HG03159 (cell line): Measurements from ENCODE around the gene HIPK2.

Experiments used
- ATAC-seq: cut with Tn5 transposase; IDR thresholded peaks from one replicate; pipeline ENCODE4 v1.9.1; 2021; ENCODE audit warnings: mild to moderate bottlenecking, moderate library complexity; ENCODE audit not compliant: unreplicated experiment

HIPK2 gene

DNA sequence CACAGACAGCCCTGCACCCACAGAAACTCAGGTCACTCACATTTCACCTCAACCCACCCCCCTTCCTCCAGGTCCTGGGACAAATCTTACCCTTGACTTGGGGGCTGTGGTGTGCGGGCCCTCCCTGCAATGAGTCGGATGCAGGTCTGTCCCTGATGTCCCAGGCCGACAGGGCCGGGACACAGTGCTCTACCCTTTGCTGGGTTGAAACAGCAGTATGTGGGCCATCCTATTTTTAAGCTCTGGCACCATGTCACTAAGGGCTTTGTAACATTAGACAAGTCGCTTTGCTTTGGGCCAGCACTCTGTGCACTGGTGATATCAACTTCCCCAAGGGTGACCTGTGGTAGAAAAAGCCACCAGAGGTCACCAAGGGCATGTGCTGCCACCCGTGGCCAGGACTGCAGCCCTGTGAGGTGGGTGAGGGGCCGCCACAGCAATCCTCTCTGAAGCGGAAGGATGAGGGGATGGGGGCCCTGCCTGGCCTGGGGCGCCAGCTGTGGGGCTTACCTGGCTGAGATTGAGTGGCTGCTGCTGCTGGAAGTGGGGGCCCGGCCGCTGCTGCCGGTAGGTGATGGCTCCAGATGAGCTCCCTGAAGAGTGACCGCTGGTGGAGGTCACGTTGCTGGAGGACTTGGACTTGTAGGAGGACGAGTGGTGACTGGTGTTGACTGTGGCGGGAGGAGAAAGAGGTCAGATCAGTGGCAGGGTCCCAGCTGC is 203.0 kb downstream of the HIPK2 start:
- ATAC-seq, result no peak

DNA sequence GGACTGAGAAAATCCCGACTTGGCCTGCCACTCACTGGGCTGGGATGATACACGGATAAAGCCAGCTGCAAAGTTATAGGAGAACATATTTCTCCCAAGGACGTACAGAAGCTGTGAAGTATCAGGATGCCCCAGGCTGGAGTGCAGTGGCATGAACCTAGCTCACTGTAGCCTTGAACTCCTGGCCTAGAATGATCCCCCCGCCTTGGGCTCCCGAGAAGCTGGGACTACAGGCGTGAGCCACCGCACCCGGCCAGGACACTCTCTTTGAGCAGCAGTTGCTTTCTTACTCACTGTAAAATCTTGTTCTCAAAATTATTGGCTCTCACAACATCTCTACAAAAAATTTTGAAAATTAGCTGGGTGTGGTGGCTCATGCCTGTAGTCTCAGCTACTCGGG is 203.9 kb downstream of the HIPK2 start:
- no peak for ATAC-seq

DNA sequence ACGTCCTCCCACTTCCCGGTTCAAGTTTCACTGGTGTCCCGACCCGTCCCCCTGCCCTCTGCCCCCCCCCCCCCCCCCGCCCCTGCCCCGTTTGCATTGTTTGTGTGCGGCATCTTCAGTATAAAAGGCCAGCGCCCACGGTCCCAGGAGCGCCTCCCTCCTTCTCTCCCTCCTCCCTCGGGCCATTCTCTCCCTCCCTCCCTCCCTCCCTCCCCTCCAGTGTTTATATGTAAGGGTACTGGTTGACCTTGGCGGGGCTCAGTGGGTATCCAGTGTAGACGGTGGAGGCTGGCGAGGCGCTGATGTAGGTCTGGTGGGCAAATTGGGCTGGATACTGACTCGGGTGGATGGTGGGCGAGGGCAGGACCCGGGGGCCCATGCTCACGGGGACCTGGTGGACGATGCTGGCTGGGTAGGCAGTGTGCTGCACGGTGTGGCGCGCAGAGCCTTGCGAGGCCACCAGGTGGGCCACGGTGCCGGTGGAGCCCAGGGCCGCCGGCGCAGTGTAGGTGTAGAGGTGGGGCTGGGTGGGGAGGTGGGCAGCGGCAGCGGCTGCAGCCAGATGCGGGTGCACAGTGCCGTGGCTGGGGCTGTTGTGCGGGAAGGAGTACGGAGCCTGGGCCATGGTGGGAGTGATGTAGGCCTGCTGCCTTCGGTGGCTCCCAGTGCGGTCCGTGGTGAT is 205.0 kb downstream of the HIPK2 start:
- ATAC-seq, result no peak

- ATAC-seq, result no peak
These were observed 205.7 kb downstream of the HIPK2 start for GRCh38 chr7:139572071-139572470.

GRCh38 chr7:139571651-139572050 is 206.1 kb downstream of the HIPK2 start:
- ATAC-seq, result no peak

DNA sequence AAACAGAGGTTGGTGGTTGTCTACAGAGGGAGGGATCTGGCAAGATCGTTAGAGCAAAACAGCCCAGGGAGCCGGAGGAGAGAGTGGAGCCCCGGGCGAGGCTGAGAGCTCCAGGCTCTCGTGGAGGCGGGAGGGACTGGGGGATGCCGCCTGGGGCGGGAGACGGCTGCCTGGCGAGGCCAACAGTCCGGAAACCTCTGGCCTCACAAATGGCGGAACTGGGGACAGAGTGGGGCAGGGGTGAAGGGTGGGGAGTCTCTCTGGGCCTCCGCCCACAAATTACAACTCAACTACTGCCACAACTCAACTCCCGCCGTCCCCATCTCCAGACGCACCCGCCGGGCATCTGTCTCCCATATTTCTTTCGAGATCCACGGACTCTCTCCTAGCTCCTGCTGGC is 206.6 kb downstream of the HIPK2 start:
- ATAC-seq, result no peak

GRCh38 chr7:139570626-139571025 is 207.2 kb downstream of the HIPK2 start:
- no peak for ATAC-seq

- no peak for ATAC-seq
These were observed 207.7 kb downstream of the HIPK2 start for GRCh38 chr7:139570119-139570518.

GRCh38 chr7:139568813-139569490 is 208.8 kb downstream of the HIPK2 start:
- no peak for ATAC-seq

- ATAC-seq, result no peak
These were observed 209.5 kb downstream of the HIPK2 start for GRCh38 chr7:139568346-139568675.

DNA sequence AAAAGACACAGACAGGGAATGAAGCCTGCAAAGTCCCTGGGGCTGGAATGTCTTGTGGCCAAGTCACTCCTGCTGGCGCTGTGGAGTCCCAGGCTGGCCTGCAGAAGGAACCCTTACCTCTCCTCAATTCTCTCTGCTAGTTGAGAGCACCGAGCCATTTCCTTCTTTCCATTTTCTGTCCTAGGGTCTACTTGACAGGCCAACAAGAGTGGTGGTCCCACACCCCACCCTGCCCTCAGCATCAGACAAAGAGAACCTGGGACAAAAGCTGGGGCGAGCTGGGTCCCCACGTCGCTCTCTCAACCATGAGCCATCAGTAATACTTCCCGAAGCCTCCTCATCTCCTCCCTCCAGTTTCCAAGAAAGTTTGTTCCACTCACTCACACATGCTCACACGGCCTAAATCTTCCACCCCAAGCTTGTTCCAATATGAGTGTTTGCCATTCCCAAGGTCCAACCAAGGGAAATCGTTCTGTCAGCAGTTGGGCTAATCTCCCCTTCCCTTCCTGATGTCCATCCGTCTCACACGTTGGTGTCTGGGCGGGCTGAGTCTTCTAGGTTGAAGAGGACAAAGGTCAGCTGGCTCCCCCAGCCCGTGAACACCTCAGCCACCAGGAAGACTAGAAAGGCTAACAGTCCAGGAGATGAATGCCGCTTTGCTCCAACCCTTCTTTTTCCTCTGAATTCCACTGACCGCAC is 210.0 kb downstream of the HIPK2 start:
- ATAC-seq, result no peak

DNA sequence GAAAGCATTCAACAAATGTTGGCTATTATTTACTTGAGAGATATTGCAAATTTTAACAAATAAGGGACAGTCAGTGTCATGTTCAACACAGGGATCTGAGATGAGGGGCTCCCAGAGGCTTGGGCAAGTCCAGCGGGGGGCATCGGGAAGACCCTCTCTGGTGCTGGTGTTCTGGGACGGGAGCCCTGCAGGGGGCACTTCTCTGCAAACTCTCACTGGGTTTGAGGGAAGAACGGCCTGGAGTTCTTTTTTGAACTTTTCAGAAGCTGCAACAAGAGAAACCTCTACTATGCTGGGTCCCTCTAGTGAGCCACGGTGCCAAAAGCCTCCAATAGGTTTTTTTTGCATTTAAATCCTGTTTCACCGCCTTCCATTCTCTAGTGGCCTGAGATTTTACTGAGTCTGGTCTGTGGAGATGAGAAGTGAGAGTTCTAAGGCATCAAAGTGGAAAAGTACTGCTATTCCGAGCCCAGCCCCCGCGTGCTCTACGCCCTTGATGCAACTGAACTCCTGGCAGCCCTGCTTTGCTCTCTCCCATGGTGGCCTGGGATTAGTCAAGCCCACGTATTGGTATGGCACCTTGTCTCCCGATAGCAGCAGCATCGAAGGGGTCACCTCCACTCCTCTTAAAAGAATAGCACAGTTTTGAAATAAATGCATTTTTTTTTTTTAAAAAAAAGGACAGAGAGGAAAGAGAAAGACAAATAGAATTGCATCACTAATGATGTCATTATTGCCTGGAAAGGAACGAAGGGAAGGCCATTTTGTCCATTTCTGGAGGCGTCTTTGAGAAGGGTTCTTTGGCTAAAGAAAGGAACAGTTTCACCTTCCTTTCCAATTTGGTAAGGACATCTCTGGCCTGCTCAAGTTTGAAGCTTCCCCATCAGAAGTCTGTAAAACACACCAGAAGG is 210.8 kb downstream of the HIPK2 start:
- ATAC-seq, result no peak

DNA sequence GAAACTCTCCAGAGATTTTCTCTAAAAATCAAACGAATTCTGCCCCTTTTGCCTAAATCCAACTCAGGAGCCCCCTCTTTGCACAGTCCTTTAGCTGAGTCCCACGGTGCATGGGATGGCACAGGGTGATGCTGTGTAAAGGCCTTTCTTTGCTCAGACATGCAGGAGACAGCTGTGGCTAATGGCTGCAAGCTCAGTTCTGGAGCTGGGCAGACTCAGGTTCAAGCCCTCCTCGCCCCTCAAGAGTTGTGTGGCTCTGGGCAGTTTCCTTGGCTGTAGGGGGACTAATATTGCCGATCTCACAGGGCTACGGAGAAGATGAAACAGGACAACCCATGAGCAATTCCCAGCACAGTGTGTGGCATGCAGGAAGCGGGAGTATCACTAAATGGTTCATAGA is 211.7 kb downstream of the HIPK2 start:
- no peak for ATAC-seq

DNA sequence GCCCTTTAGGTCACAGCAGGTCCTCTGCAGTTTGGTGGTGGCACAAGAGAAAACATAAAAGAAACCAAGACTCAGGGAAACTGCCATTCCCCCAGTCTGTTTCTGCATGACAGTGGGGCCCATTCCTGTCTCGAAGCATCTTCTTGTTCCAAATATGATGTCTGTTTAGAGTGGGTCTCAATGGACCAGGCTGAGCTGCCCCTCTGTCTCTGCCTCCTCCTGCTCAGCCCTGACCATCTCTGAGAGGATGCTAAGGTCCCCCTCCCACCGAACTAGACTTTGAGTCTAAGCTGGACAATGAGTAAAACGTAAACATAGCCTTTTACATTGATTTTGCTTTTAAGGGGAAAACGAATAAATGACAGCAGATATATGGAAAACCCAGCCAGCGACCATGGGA is 213.9 kb downstream of the HIPK2 start:
- no peak for ATAC-seq

- no peak for ATAC-seq
These were observed 214.7 kb downstream of the HIPK2 start for GRCh38 chr7:139562961-139563565.

GRCh38 chr7:139562491-139562890 is 215.3 kb downstream of the HIPK2 start:
- no peak for ATAC-seq

GRCh38 chr7:139560678-139561077 is 217.1 kb downstream of the HIPK2 start:
- no peak for ATAC-seq

- ATAC-seq, result no peak
These were observed 217.6 kb downstream of the HIPK2 start for GRCh38 chr7:139560199-139560598.

DNA sequence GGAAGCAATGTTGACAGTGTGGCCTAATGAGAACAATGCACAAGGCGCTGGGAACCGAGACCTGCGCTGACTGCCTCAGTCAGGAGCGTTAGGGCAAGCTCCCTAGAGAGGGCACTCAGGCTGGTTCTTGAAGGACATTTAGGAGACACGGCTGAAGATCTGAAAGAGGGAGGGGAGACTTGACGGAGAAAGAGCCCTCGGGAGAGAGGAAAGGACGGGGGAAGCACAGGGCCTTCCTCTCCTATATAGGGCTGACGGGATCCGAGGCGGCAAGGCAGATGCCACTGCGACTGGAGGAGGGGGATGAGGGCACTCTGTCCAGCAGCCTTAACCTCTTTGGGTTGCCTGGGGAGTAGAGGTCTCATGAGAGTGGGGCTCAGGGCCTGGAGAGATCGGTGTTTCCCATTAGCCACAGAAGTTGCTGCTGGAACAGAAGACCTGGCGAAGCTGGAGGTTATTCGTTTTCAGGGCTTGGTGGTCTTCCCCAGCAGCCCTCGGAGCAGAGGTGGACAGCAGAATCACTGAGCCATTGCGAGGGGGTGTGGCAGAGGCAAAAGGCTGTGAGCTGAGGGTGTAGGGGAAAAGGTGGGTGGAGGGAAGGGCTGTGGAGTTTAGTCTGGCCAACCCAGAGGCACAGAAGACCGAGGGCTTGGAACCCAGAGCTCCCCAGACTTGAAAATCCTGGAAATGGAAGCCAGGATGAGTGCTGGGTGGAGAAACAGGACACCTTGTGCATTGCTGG is 218.3 kb downstream of the HIPK2 start:
- ATAC-seq, result no peak
